HG03520 (cell line): Measurements from ENCODE around the gene NOP56.
A peak's percentile ranks its signal among the peaks of the same experiment; 100 is the strongest.

Source experiments
- ATAC-seq: cut with Tn5 transposase; IDR thresholded peaks from one replicate; pipeline ENCODE4 v1.9.1; 2021; ENCODE audit warnings: mild to moderate bottlenecking, moderate library complexity; ENCODE audit not compliant: unreplicated experiment

NOP56 gene

GRCh38 chr20:2640899-2641298 lies 11.5 kb upstream of the NOP56 start:
- ATAC-seq: no peak

GRCh38 chr20:2643708-2644107 lies 8.7 kb upstream of the NOP56 start:
- no peak for ATAC-seq

- ATAC-seq: peak; percentile 38
Observed at GRCh38 chr20:2652724-2653555, 508 bp downstream of the NOP56 start.

- ATAC-seq: no peak
Observed at GRCh38 chr20:2653556-2654383, 1.3 kb downstream of the NOP56 start.

- ATAC-seq: no peak
Observed at GRCh38 chr20:2654384-2654822, 2.0 kb downstream of the NOP56 start.

- ATAC-seq: no peak
Observed at GRCh38 chr20:2654831-2655230, 2.4 kb downstream of the NOP56 start.

GRCh38 chr20:2655331-2656116 lies 3.1 kb downstream of the NOP56 start:
- ATAC-seq: no peak

GRCh38 chr20:2656471-2657117 lies 4.2 kb downstream of the NOP56 start:
- no peak for ATAC-seq

- ATAC-seq: no peak
Observed at GRCh38 chr20:2657241-2657640, 4.8 kb downstream of the NOP56 start.

GRCh38 chr20:2657674-2658073 lies 5.2 kb downstream of the NOP56 start:
- no peak for ATAC-seq

- no peak for ATAC-seq
Observed at GRCh38 chr20:2658414-2659354, 6.3 kb downstream of the NOP56 start.

- no peak for ATAC-seq
Observed at GRCh38 chr20:2659547-2659946, 7.1 kb downstream of the NOP56 start.

- no peak for ATAC-seq
Observed at GRCh38 chr20:2663364-2663886, 11.0 kb downstream of the NOP56 start.

GRCh38 chr20:2663887-2664719 lies 11.7 kb downstream of the NOP56 start, which contains the start of gene IDH3B:
Gene IDH3B (minus strand): TSS chr20:2664216. CDS start chr20:2664188, 28 bp downstream.
- peak; percentile 87 for ATAC-seq

- no peak for ATAC-seq
Observed at GRCh38 chr20:2671977-2672376, 19.5 kb downstream of the NOP56 start.

- ATAC-seq: no peak
Observed at GRCh38 chr20:2672446-2672845, 20.0 kb downstream of the NOP56 start.

- no peak for ATAC-seq
Observed at GRCh38 chr20:2673453-2673852, 21.0 kb downstream of the NOP56 start.

- no peak for ATAC-seq
Observed at GRCh38 chr20:2680046-2680445, 27.6 kb downstream of the NOP56 start.
